Thymus (tissue), 11 donors: Measurements from ENCODE around the gene LAMC2. TPM values are rescaled to one million over a fixed set of nuclear protein-coding genes. Genes with fewer than 3 reads are reported as not detected.
A peak's percentile ranks its signal among the peaks of the same experiment; 100 is the strongest.

Experiments used
- DNase-seq, 9 donors: peaks; one replicate each; pipeline ENCODE4 v3.0.0-alpha.2; 2013; ENCODE audit warnings: low spot score in 9 of 9, low read depth in 6 of 9, missing footprints in 1 of 9
- H3K27ac ChIP-seq, 2 donors: one replicate each; pipeline ENCODE4 v1.5.1; 2013; ENCODE audit warnings: control low read depth in 1 of 2, low read depth in 1 of 2, low read length in 1 of 2, mild to moderate bottlenecking in 1 of 2, moderate library complexity in 1 of 2
- H3K27me3 ChIP-seq, 2 donors: one replicate each; pipeline ENCODE4 v1.5.1; 2013; ENCODE audit warnings: low read length in 1 of 2; ENCODE audit not compliant: control insufficient read depth in 2 of 2, insufficient read depth in 1 of 2
- H3K36me3 ChIP-seq, 2 donors: one replicate each; pipeline ENCODE4 v1.5.1; 2013; ENCODE audit warnings: low read length in 1 of 2, mild to moderate bottlenecking in 1 of 2, moderate library complexity in 1 of 2; ENCODE audit not compliant: control insufficient read depth in 2 of 2, insufficient read depth in 2 of 2
- H3K4me1 ChIP-seq, 2 donors: one replicate each; pipeline ENCODE4 v1.5.1; 2013; ENCODE audit warnings: low read length in 2 of 2; ENCODE audit not compliant: control insufficient read depth in 2 of 2, insufficient read depth in 2 of 2
- H3K4me3 ChIP-seq, 2 donors: one replicate each; pipeline ENCODE4 v1.5.1; 2013; ENCODE audit warnings: low read length in 2 of 2, control low read depth in 1 of 2, mild to moderate bottlenecking in 1 of 2
- H3K9me3 ChIP-seq, 2 donors: one replicate each; pipeline ENCODE4 v1.5.1; 2013; ENCODE audit warnings: low read length in 1 of 2, mild to moderate bottlenecking in 1 of 2; ENCODE audit not compliant: control insufficient read depth in 2 of 2, insufficient read depth in 1 of 2
- WGBS: extraction: QIAGEN DNeasy Blood & Tissue Kit; methylation state at CpG from one replicate; pipeline ENCODE4 v1.1.7; 2013; 5-methylcytosine and 5-hydroxymethylcytosine counted together
- polyA plus RNA-seq: library from polyadenylated mRNA; stranded (reverse); fragments of 200-250 nt; gene quantifications from one replicate; pipeline ENCODE4 v1.2.3, GENCODE V29; 2013
- total RNA-seq: library from RNA; stranded (reverse); fragments of 120-200 nt; gene quantifications from one replicate; pipeline ENCODE4 v1.2.4, GENCODE V29; 2013
- donor health status: healthy.

The LAMC2 gene
- total and polyA plus RNA-seq, 2 donors: 8.2 to 10.4 TPM

GRCh38 chr1:183242556-183242955 lies 56.5 kb downstream of the LAMC2 start:
- 88% methylated on average over 3 of the region's 3 CpGs for WGBS

GRCh38 chr1:183243161-183244050 lies 57.3 kb downstream of the LAMC2 start:
- no peak overlapping the region for H3K4me3 ChIP-seq
- WGBS: 97% methylated on average over 5 of the region's 5 CpGs
- no peaks in the 10 kb centered on the region for H3K9me3 ChIP-seq
- no peaks in the 10 kb centered on the region for H3K36me3 ChIP-seq
- DNase-seq: no peak
- H3K27ac ChIP-seq: no peak overlapping the region
- no peaks in the 10 kb centered on the region for H3K27me3 ChIP-seq
- peaks cover 0 to 6% of the 10 kb centered on the region in 2 donors for H3K4me1 ChIP-seq

More at GRCh38 chr1:183242556-183242955, 56.5 kb downstream of the LAMC2 start:
- Histone ChIP-seq H3K27me3 (no peaks in the 10 kb centered on the region), H3K27ac (no peak overlapping the region), H3K9me3 (no peaks in the 10 kb centered on the region), H3K4me3 (no peak overlapping the region), H3K36me3 (no peaks in the 10 kb centered on the region), H3K4me1 (peaks cover 0 to 3% of the 10 kb centered on the region in 2 donors)
- DNase-seq: no peak

- no peak overlapping the region for H3K4me3 ChIP-seq
- H3K27me3 ChIP-seq: no peaks in the 10 kb centered on the region
- no peaks in the 10 kb centered on the region for H3K36me3 ChIP-seq
- peaks cover 0 to 9% of the 10 kb centered on the region in 2 donors for H3K4me1 ChIP-seq
- WGBS: 92% methylated on average over 1 of the region's 1 CpG
- H3K9me3 ChIP-seq: no peaks in the 10 kb centered on the region
- no peak for DNase-seq
- no peak overlapping the region for H3K27ac ChIP-seq
Measured at GRCh38 chr1:183244466-183244865, 58.4 kb downstream of the LAMC2 start.

GRCh38 chr1:183245357-183245756 lies 59.3 kb downstream of the LAMC2 start:
- H3K4me3 ChIP-seq: no peak overlapping the region
- H3K4me1 ChIP-seq: peaks cover 0 to 8% of the 10 kb centered on the region in 2 donors
- WGBS: 93% methylated on average over 3 of the region's 3 CpGs
- peaks cover 0 to 2% of the 10 kb centered on the region in 2 donors for H3K9me3 ChIP-seq
- no peak overlapping the region for H3K27ac ChIP-seq
- H3K36me3 ChIP-seq: no peaks in the 10 kb centered on the region
- no peaks in the 10 kb centered on the region for H3K27me3 ChIP-seq
- DNase-seq: no peak

- Histone ChIP-seq H3K9me3 (peaks cover 0 to 3% of the 10 kb centered on the region in 2 donors), H3K27ac (no peak overlapping the region), H3K27me3 (no peaks in the 10 kb centered on the region), H3K36me3 (no peaks in the 10 kb centered on the region), H3K4me3 (no peak overlapping the region), H3K4me1 (peaks cover 0 to 8% of the 10 kb centered on the region in 2 donors)
- DNase-seq: no peak
Measured at GRCh38 chr1:183246436-183246835, 60.4 kb downstream of the LAMC2 start.

- Histone ChIP-seq H3K36me3 (no peaks in the 10 kb centered on the region), H3K9me3 (peaks cover 0 to 3% of the 10 kb centered on the region in 2 donors), H3K27ac (no peak overlapping the region), H3K4me3 (no peak overlapping the region), H3K27me3 (no peaks in the 10 kb centered on the region), H3K4me1 (peaks cover 0 to 8% of the 10 kb centered on the region in 2 donors)
- 93% methylated on average over 11 of the region's 11 CpGs for WGBS
- DNase-seq: no peak
Measured at GRCh38 chr1:183247066-183247465, 61.0 kb downstream of the LAMC2 start.

- Histone ChIP-seq H3K27ac (no peak overlapping the region), H3K9me3 (peaks cover 0 to 4% of the 10 kb centered on the region in 2 donors), H3K27me3 (no peaks in the 10 kb centered on the region), H3K4me1 (peaks cover 0 to 8% of the 10 kb centered on the region in 2 donors), H3K4me3 (no peak overlapping the region), H3K36me3 (no peaks in the 10 kb centered on the region)
- DNase-seq: no peak
- 97% methylated on average over 3 of the region's 3 CpGs for WGBS
Measured at GRCh38 chr1:183247484-183247883, 61.4 kb downstream of the LAMC2 start.

- Histone ChIP-seq H3K4me1 (peaks cover 0 to 8% of the 10 kb centered on the region in 2 donors), H3K4me3 (no peak overlapping the region), H3K27me3 (no peaks in the 10 kb centered on the region), H3K9me3 (peaks cover 0 to 7% of the 10 kb centered on the region in 2 donors), H3K36me3 (no peaks in the 10 kb centered on the region), H3K27ac (no peak overlapping the region)
- 97% methylated on average over 1 of the region's 1 CpG for WGBS
- DNase-seq: no peak
Measured at GRCh38 chr1:183247931-183248330, 61.9 kb downstream of the LAMC2 start.

- WGBS: 90% methylated on average over 4 of the region's 4 CpGs
- Histone ChIP-seq H3K9me3 (peaks cover 0 to 7% of the 10 kb centered on the region in 2 donors), H3K4me3 (no peak overlapping the region), H3K27ac (peak overlapping the region in 1 of 2 donors; percentile 66), H3K4me1 (peaks cover 0 to 8% of the 10 kb centered on the region in 2 donors), H3K27me3 (no peaks in the 10 kb centered on the region), H3K36me3 (no peaks in the 10 kb centered on the region)
- peak in 1 of 9 donors; percentile 15 for DNase-seq
Measured at GRCh38 chr1:183248989-183249691, 63.1 kb downstream of the LAMC2 start.
